ENCODE data around the gene CCDC50.

- no peak for TF ChIP-seq CTCF (IDR thresholded peaks at IDR 0.05; ENCODE audit: insufficient read depth, low read length, poor library complexity, severe bottlenecking)
- TF ChIP-seq EZH2phosphoT487 (conservative IDR thresholded peaks at IDR 0.05; ENCODE audit: low read length) = no peak
Observed at GRCh38 chr3:191342411-191342810, 13.2 kb downstream of the CCDC50 start.

All from SU-DHL-6 (cell line).